SK-N-SH (cell line): ENCODE data around the gene ANKS1B.

Experiments used
- CHD2 ChIP-seq: fragments of 150-350 bp; IDR thresholded peaks from 2 replicates; pipeline ENCODE4 v1.6.1; 2018; ENCODE audit warnings: low read length; ENCODE audit not compliant: partially characterized antibody
- ELF1 ChIP-seq: IDR thresholded peaks from 2 replicates; pipeline ENCODE4 v1.4.0; 2012
- MEF2A ChIP-seq: IDR thresholded peaks from 2 replicates; pipeline ENCODE4 v1.4.0; 2012; ENCODE audit warnings: low read depth, borderline replicate concordance
- POLR2AphosphoS5 ChIP-seq: IDR thresholded peaks from 2 replicates; pipeline ENCODE4 v1.6.1; 2012; ENCODE audit warnings: low read depth, low read length
- RXRA ChIP-seq: IDR thresholded peaks from 2 replicates; pipeline ENCODE4 v1.4.0; 2012; ENCODE audit warnings: low read depth, mild to moderate bottlenecking, borderline replicate concordance
- TEAD4 ChIP-seq: IDR thresholded peaks from 2 replicates; pipeline ENCODE4 v1.4.0; 2012; ENCODE audit warnings: mild to moderate bottlenecking, borderline replicate concordance; ENCODE audit not compliant: insufficient read depth
- YY1 ChIP-seq: IDR thresholded peaks from 2 replicates; pipeline ENCODE4 v1.4.0; 2012; ENCODE audit warnings: low read depth, mild to moderate bottlenecking
- TF ChIP-seq, protein P1 (sequence below): fragments of 200-600 bp; sonication (generic); IDR thresholded peaks from 2 replicates; pipeline ENCODE4 v1.6.1; 2017; ENCODE audit warnings: antibody characterized with exemption, mild to moderate bottlenecking, moderate library complexity

DNA sequence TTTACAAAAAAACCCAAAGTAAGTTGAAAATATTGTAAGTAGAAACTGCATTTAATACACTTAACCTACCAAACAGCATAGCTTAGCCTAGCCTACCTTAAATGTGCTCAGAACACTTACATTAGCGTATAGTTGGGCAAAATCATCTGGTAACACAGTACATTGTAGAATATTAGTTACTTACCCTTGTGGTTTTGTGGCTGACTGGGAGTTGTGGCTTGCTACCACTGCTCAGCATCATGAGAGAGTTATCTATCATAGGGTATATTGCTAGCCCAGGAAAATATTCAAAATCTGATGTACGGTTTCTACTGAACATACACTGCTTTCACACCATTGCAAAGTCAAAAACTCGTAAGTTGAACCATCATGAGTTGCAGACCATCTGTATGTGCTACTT, 478.9 kb downstream of the ANKS1B start:
- TF ChIP-seq ELF1 = no peak
- TF ChIP-seq, protein P1, sequence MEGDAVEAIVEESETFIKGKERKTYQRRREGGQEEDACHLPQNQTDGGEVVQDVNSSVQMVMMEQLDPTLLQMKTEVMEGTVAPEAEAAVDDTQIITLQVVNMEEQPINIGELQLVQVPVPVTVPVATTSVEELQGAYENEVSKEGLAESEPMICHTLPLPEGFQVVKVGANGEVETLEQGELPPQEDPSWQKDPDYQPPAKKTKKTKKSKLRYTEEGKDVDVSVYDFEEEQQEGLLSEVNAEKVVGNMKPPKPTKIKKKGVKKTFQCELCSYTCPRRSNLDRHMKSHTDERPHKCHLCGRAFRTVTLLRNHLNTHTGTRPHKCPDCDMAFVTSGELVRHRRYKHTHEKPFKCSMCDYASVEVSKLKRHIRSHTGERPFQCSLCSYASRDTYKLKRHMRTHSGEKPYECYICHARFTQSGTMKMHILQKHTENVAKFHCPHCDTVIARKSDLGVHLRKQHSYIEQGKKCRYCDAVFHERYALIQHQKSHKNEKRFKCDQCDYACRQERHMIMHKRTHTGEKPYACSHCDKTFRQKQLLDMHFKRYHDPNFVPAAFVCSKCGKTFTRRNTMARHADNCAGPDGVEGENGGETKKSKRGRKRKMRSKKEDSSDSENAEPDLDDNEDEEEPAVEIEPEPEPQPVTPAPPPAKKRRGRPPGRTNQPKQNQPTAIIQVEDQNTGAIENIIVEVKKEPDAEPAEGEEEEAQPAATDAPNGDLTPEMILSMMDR = no peak
- TF ChIP-seq YY1 = no peak
- TF ChIP-seq CHD2 = no peak
- TF ChIP-seq POLR2AphosphoS5 = no peak
- no peak for TF ChIP-seq RXRA
- TF ChIP-seq MEF2A = no peak
- no peak for TF ChIP-seq TEAD4
